ENCODE results near the gene HTR7. TPM values are rescaled to one million over a fixed set of nuclear protein-coding genes. Genes with fewer than 3 reads are reported as not detected.

HTR7 gene
- total RNA-seq, 1 donor from 2014 or later: 0.22 TPM

GRCh38 chr10:90740265-90740664, 117.6 kb downstream of the HTR7 start:
- Histone ChIP-seq H3K9me3 (replicated peaks) (no peaks in the 10 kb centered on the region), H3K4me1 (no peaks in the 10 kb centered on the region), H3K4me3 (no peak overlapping the region), H3K27me3 (ENCODE audit: low read depth) (peaks cover 31% of the 10 kb centered on the region), H3K27ac (replicated peaks) (no peak overlapping the region), H3K36me3 (no peaks in the 10 kb centered on the region)
- DNase-seq: no peak
- intact Hi-C loops (cut with micrococcal nuclease): no loop called here
- TF ChIP-seq CTCF (IDR thresholded peaks at IDR 0.05; ENCODE audit: borderline replicate concordance): no peak

GRCh38 chr10:90738885-90739284, 119.0 kb downstream of the HTR7 start:
- H3K36me3 ChIP-seq: no peaks in the 10 kb centered on the region
- no peak for TF ChIP-seq CTCF (IDR thresholded peaks at IDR 0.05; ENCODE audit: borderline replicate concordance)
- no peaks in the 10 kb centered on the region for H3K4me1 ChIP-seq
- peaks cover 25% of the 10 kb centered on the region for H3K27me3 ChIP-seq (ENCODE audit: low read depth)
- DNase-seq: no peak
- no peak overlapping the region for H3K4me3 ChIP-seq
- intact Hi-C loops (cut with micrococcal nuclease): no loop called here
- no peaks in the 10 kb centered on the region for H3K9me3 ChIP-seq (replicated peaks)
- no peak overlapping the region for H3K27ac ChIP-seq (replicated peaks)

GRCh38 chr10:90734415-90734814, 123.4 kb downstream of the HTR7 start:
- no peak for TF ChIP-seq CTCF (IDR thresholded peaks at IDR 0.05; ENCODE audit: borderline replicate concordance)
- DNase-seq: no peak
- intact Hi-C loops (cut with micrococcal nuclease): no loop called here

GRCh38 chr10:90732581-90732980, 125.3 kb downstream of the HTR7 start:
- intact Hi-C loops (cut with micrococcal nuclease): no loop called here
- no peaks in the 10 kb centered on the region for H3K4me1 ChIP-seq
- H3K9me3 ChIP-seq (replicated peaks): no peaks in the 10 kb centered on the region
- H3K27me3 ChIP-seq (ENCODE audit: low read depth): no peaks in the 10 kb centered on the region
- H3K27ac ChIP-seq (replicated peaks): no peak overlapping the region
- H3K36me3 ChIP-seq: no peaks in the 10 kb centered on the region
- no peak for DNase-seq
- TF ChIP-seq CTCF (IDR thresholded peaks at IDR 0.05; ENCODE audit: borderline replicate concordance): no peak
- no peak overlapping the region for H3K4me3 ChIP-seq

More at GRCh38 chr10:90734415-90734814, 123.4 kb downstream of the HTR7 start:
- peaks cover 11% of the 10 kb centered on the region for H3K27me3 ChIP-seq (ENCODE audit: low read depth)
- no peak overlapping the region for H3K4me3 ChIP-seq
- H3K27ac ChIP-seq (replicated peaks): no peak overlapping the region
- H3K4me1 ChIP-seq: no peaks in the 10 kb centered on the region
- H3K9me3 ChIP-seq (replicated peaks): no peaks in the 10 kb centered on the region
- no peaks in the 10 kb centered on the region for H3K36me3 ChIP-seq

GRCh38 chr10:90723416-90724068, 134.3 kb downstream of the HTR7 start:
- Histone ChIP-seq H3K9me3 (replicated peaks) (no peaks in the 10 kb centered on the region), H3K4me1 (no peaks in the 10 kb centered on the region), H3K27me3 (ENCODE audit: low read depth) (no peaks in the 10 kb centered on the region), H3K36me3 (no peaks in the 10 kb centered on the region), H3K27ac (replicated peaks) (no peak overlapping the region), H3K4me3 (no peak overlapping the region)
- intact Hi-C loops (cut with micrococcal nuclease): no loop called here
- no peak for TF ChIP-seq CTCF (IDR thresholded peaks at IDR 0.05; ENCODE audit: borderline replicate concordance)
- no peak for DNase-seq
